ENCODE measurements around the gene DAGLA.

Gene DAGLA

GRCh38 chr11:61679893-61680621 lies at the start of gene DAGLA:
Gene DAGLA, plus strand, starts transcription at chr11:61680391. Its CDS starts 39,765 bp downstream, at chr11:61720156.
- ChIA-PET POLR2A (no interaction called here), CTCF (interaction anchor here (0.5 to 4.4 kb wide), 13 partner anchors 8 to 244 kb away, joined by 3 to 40 read pairs (median 4); a partner anchor contains a TSS)
- DNase-seq (ENCODE audit: low read depth, low spot score): no peak
- peak; percentile 96 for TF ChIP-seq CTCF (IDR thresholded peaks at IDR 0.05; ENCODE audit: insufficient read depth, low read length, missing control alignments)
- H3K4me3 ChIP-seq (ENCODE audit: low read depth, low read length): peak within 1 kb of the TSS; percentile 68

- H3K4me3 ChIP-seq (ENCODE audit: low read depth, low read length): no peak overlapping the region
- ChIA-PET POLR2A (no interaction called here), CTCF (interaction anchor here (0.8 to 11.0 kb wide), 5 partner anchors 101 to 197 kb away, joined by 3 to 283 read pairs (median 5); no protein-coding TSS in a partner anchor)
- no peak for DNase-seq (ENCODE audit: low read depth, low spot score)
- no peak for TF ChIP-seq CTCF (IDR thresholded peaks at IDR 0.05; ENCODE audit: insufficient read depth, low read length, missing control alignments)
Measured at GRCh38 chr11:61632096-61632495, 48.1 kb upstream of the DAGLA start.

- ChIA-PET POLR2A (interaction anchor here (0.5 kb wide), 1 partner anchor 273 kb away, joined by 3 read pairs; the partner anchor contains the start of gene TMEM138), CTCF (interaction anchor here (1.1 to 11.0 kb wide), 11 partner anchors 8 to 299 kb away, joined by 3 to 283 read pairs (median 11); a partner anchor contains a TSS)
- H3K4me3 ChIP-seq (ENCODE audit: low read depth, low read length): no peak overlapping the region
- TF ChIP-seq CTCF (IDR thresholded peaks at IDR 0.05; ENCODE audit: insufficient read depth, low read length, missing control alignments): no peak
- no peak for DNase-seq (ENCODE audit: low read depth, low spot score)
Measured at GRCh38 chr11:61635304-61635703, 44.9 kb upstream of the DAGLA start.

- TF ChIP-seq CTCF (IDR thresholded peaks at IDR 0.05; ENCODE audit: insufficient read depth, low read length, missing control alignments): no peak
- ChIA-PET CTCF (interaction anchor here (1.0 to 11.0 kb wide), 14 partner anchors 8 to 299 kb away, joined by 3 to 283 read pairs (median 4); a partner anchor contains a TSS), POLR2A (interaction anchor here (0.5 kb wide), 1 partner anchor 274 kb away, joined by 3 read pairs; the partner anchor contains the start of gene TMEM138)
- DNase-seq (ENCODE audit: low read depth, low spot score): no peak
- no peak overlapping the region for H3K4me3 ChIP-seq (ENCODE audit: low read depth, low read length)
Measured at GRCh38 chr11:61635787-61636186, 44.4 kb upstream of the DAGLA start.

- no peak for TF ChIP-seq CTCF (IDR thresholded peaks at IDR 0.05; ENCODE audit: insufficient read depth, low read length, missing control alignments)
- POLR2A ChIA-PET: no interaction called here
- no peak for DNase-seq (ENCODE audit: low read depth, low spot score)
- CTCF ChIA-PET: interaction anchor here (1.0 to 11.0 kb wide), 19 partner anchors 9 to 300 kb away, joined by 3 to 283 read pairs (median 4); a partner anchor contains a TSS
- no peak overlapping the region for H3K4me3 ChIP-seq (ENCODE audit: low read depth, low read length)
Measured at GRCh38 chr11:61636676-61637075, 43.5 kb upstream of the DAGLA start.

- no peak for TF ChIP-seq CTCF (IDR thresholded peaks at IDR 0.05; ENCODE audit: insufficient read depth, low read length, missing control alignments)
- CTCF ChIA-PET: interaction anchor here (1.2 to 11.0 kb wide), 15 partner anchors 9 to 192 kb away, joined by 3 to 283 read pairs (median 18); a partner anchor contains a TSS
- H3K4me3 ChIP-seq (ENCODE audit: low read depth, low read length): no peak overlapping the region
- no peak for DNase-seq (ENCODE audit: low read depth, low spot score)
- POLR2A ChIA-PET: no interaction called here
Measured at GRCh38 chr11:61637277-61637676, 42.9 kb upstream of the DAGLA start.
